HepG2 (cell line): ENCODE data around the gene ZFYVE28. TPM values are rescaled to one million over a fixed set of nuclear protein-coding genes. Genes with fewer than 3 reads are reported as not detected.

Experiments used
- CEBPB ChIP-seq: IDR thresholded peaks from 2 replicates; pipeline ENCODE4 v1.6.1; 2011; ENCODE audit warnings: low read depth, low read length, improper control_type of control experiment, borderline replicate concordance
- CREB1 ChIP-seq, 2 experiments: fragments of 450-650 bp in 1 of 2; IDR thresholded peaks; 2 replicates each; pipeline ENCODE4 v1.6.1; 2016 to 2017; ENCODE audit warnings: control low read depth in 1 of 2, mild to moderate bottlenecking in 1 of 2, missing compliant biosample characterization in 1 of 2, missing genetic modification characterization in 1 of 2
- HDAC6 ChIP-seq: fragments of 200-600 bp; sonication (generic); IDR thresholded peaks from 2 replicates; pipeline ENCODE4 v1.7.0; 2017; ENCODE audit warnings: mild to moderate bottlenecking, antibody characterized with exemption, low read length, low read depth
- HNF4G ChIP-seq, 2 experiments: sonication (generic) in 1 of 2; formaldehyde crosslinking in 1 of 2; IDR thresholded peaks; 2 replicates each; pipeline versions ENCODE4 v1.4.0 to v1.6.1; 2011 to 2020; ENCODE audit warnings: borderline replicate concordance in 2 of 2, low read depth in 2 of 2, mild to moderate bottlenecking in 2 of 2, low read length in 1 of 2, missing genetic modification reagents in 1 of 2, moderate library complexity in 1 of 2
- ISL2 ChIP-seq: sonication (generic); formaldehyde crosslinking; IDR thresholded peaks from 2 replicates; pipeline ENCODE4 v1.5.0; 2020; ENCODE audit warnings: missing genetic modification reagents
- MAZ ChIP-seq, 2 experiments: sonication (generic) in 1 of 2; formaldehyde crosslinking in 1 of 2; IDR thresholded peaks; 2 replicates each; pipeline versions ENCODE4 v1.5.0 to v1.6.1; 2012 to 2020; ENCODE audit warnings: low read depth in 2 of 2, mild to moderate bottlenecking in 2 of 2, borderline replicate concordance in 1 of 2, improper control_type of control experiment in 1 of 2, low read length in 1 of 2, missing genetic modification reagents in 1 of 2, moderate library complexity in 1 of 2
- NBN ChIP-seq: fragments of 450-650 bp; conservative IDR thresholded peaks from 2 replicates; pipeline ENCODE4 v1.6.1; 2017
- NR1H2 ChIP-seq: sonication (generic); formaldehyde crosslinking; IDR thresholded peaks from 2 replicates; pipeline ENCODE4 v1.8.1; 2022; ENCODE audit warnings: low read depth, missing genetic modification reagents, borderline replicate concordance
- PAWR ChIP-seq: sonication (generic); formaldehyde crosslinking; IDR thresholded peaks from 2 replicates; pipeline ENCODE4 v1.4.0; 2020; ENCODE audit warnings: missing genetic modification reagents, mild to moderate bottlenecking, borderline replicate concordance
- POGZ ChIP-seq: sonication (generic); formaldehyde crosslinking; IDR thresholded peaks from 2 replicates; pipeline ENCODE4 v1.4.0; 2020; ENCODE audit warnings: mild to moderate bottlenecking, missing genetic modification reagents
- SAP130 ChIP-seq: IDR thresholded peaks from 2 replicates; pipeline ENCODE4 v1.6.1; 2016; ENCODE audit warnings: low read depth
- SMARCC2 ChIP-seq: fragments of 450-650 bp; IDR thresholded peaks from 2 replicates; pipeline ENCODE4 v1.6.1; 2017; ENCODE audit warnings: antibody characterized with exemption, mild to moderate bottlenecking
- TP53 ChIP-seq: sonication (generic); formaldehyde crosslinking; conservative IDR thresholded peaks from 2 replicates; pipeline ENCODE4 v1.4.0; 2020; ENCODE audit warnings: missing genetic modification reagents
- ZBTB34 ChIP-seq: sonication (generic); formaldehyde crosslinking; IDR thresholded peaks from 2 replicates; pipeline ENCODE4 v1.8.0; 2022; ENCODE audit warnings: mild to moderate bottlenecking, missing genetic modification reagents
- ZNF10 ChIP-seq: sonication (generic); formaldehyde crosslinking; IDR thresholded peaks from 2 replicates; pipeline ENCODE4 v1.4.0; 2020; ENCODE audit warnings: mild to moderate bottlenecking, low read depth, missing genetic modification reagents, borderline replicate concordance
- ZNF142 ChIP-seq: sonication (generic); formaldehyde crosslinking; IDR thresholded peaks from 2 replicates; pipeline ENCODE4 v1.4.0; 2020; ENCODE audit warnings: missing genetic modification reagents
- ZNF160 ChIP-seq: sonication (generic); formaldehyde crosslinking; IDR thresholded peaks from 2 replicates; pipeline ENCODE4 v1.8.0; 2022; ENCODE audit warnings: mild to moderate bottlenecking, inconsistent platforms, missing genetic modification reagents
- ZNF3 ChIP-seq: IDR thresholded peaks from 2 replicates; pipeline ENCODE4 v1.7.0; 2017; ENCODE audit warnings: inconsistent platforms
- ZNF614 ChIP-seq: IDR thresholded peaks from 2 replicates; pipeline ENCODE4 v1.6.1; 2018; ENCODE audit warnings: missing biosample characterization, missing genetic modification reagents, inconsistent platforms, borderline replicate concordance
- ZNF660 ChIP-seq: sonication (generic); formaldehyde crosslinking; IDR thresholded peaks from 2 replicates; pipeline ENCODE4 v1.5.1; 2020; ENCODE audit warnings: mild to moderate bottlenecking, low read depth, missing genetic modification reagents, borderline replicate concordance
- ZNF7 ChIP-seq: IDR thresholded peaks from 2 replicates; pipeline ENCODE4 v1.6.1; 2016; ENCODE audit warnings: missing biosample characterization, missing genetic modification reagents
- ZNF780A ChIP-seq: sonication (generic); formaldehyde crosslinking; IDR thresholded peaks from 2 replicates; pipeline ENCODE4 v1.8.0; 2022; ENCODE audit warnings: mild to moderate bottlenecking, missing genetic modification reagents, moderate library complexity
- polyA plus RNA-seq, 8 experiments: library from polyadenylated mRNA; depleted of rRNA in 3 of 8; stranded (reverse) in 7 of 8; unstranded in 1 of 8; fragments of >200 nt; fragmentation: Illumina TruSeq in 4 of 8; extraction: Trizol in 4 of 8; gene quantifications; 2 replicates each; pipeline versions ENCODE4 v1.2.1 to v1.2.3, GENCODE V29; 2011 to 2016; ENCODE audit warnings: low read depth in 4 of 8, missing spikeins in 1 of 8, mixed read lengths in 1 of 8; ENCODE audit not compliant: insufficient read depth in 1 of 8
- total RNA-seq, 5 experiments: library from RNA; depleted of rRNA; stranded (reverse); fragments of >200 nt; fragmentation: Illumina TruSeq; extraction: Trizol; gene quantifications; 2 replicates each; pipeline ENCODE4 v1.2.3, GENCODE V29; 2016; ENCODE audit warnings: low read depth in 1 of 5

Gene ZFYVE28
- total and polyA plus RNA-seq, 2 of the 13 experiments (the other 11 are each of a cell fraction or from before 2014, with no cell fraction given) = 0.12 to 0.22 TPM

DNA sequence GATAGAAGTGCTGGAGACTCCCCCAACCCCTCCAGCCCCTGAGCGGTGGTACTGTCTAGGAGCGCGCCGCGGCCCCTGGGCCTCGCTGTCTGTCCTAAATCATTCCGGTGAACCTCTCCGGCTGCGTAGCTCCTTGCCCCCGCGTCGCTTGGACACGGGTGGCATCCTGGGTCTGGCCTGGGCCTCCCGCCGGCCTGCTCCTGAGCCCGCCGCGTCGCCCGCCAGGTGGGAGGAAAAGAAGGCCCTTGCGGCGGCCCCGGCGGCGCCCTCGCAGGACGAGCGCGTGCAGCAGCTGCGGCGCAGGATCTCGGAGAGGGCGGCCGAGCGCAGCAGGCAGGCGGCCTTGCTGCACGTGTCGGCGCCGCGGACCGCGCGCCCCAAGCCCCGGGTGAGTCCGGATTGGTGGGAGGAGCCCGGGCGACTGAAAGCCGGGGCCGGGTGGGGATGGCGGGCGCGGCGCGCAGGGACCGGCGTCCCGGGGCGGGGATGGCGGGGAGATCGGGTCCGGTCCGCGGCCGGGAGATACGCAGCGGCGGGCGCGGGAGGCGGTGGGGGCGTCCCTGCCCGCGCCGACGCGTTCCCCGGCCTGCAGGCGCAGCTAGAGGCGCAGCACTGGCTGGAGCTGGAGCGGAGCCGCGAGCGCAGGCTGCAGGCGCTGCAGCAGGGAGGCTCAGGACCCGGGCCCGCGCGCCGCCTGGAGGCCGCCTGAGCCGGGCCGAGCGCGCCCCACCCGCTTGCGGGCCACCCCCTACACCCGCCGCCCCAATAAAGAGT lies 44.0 kb upstream of the ZFYVE28 start (continued):
- TF ChIP-seq NR1H2 (CRISPR knock-in tag) (0 out of 2 replicates have a peak, but pooled peaks have one; percentile 38), SAP130 (no peak; the same call in 1 of the 2 replicates), ZNF614 (CRISPR knock-in tag) (no peak), ISL2 (0 out of 2 replicates have a peak, but pooled peaks have one; percentile 20), PAWR (CRISPR knock-in tag) (no peak), CEBPB (no peak), POGZ (CRISPR knock-in tag) (no peak), ZBTB34 (CRISPR knock-in tag) (no peak), ZNF780A (CRISPR knock-in tag) (peak; percentile 67; the same call in 1 of the 2 replicates), HNF4G (IDR thresholded peaks at IDR 0.05; ENCODE audit: borderline replicate concordance, low read depth, low read length) (no peak), HNF4G (CRISPR knock-in tag; IDR thresholded peaks at IDR 0.05; ENCODE audit: borderline replicate concordance, low read depth) (no peak), HDAC6 (no peak), SMARCC2 (no peak), ZNF142 (CRISPR knock-in tag) (peak; percentile 93), ZNF3 (CRISPR knock-in tag) (no peak), MAZ (IDR thresholded peaks at IDR 0.05; ENCODE audit: borderline replicate concordance, low read depth, low read length) (no peak), MAZ (CRISPR knock-in tag; IDR thresholded peaks at IDR 0.05; ENCODE audit: low read depth) (0 out of 2 replicates have a peak, but pooled peaks have one; percentile 56), CREB1 (IDR thresholded peaks at IDR 0.05) (no peak), CREB1 (CRISPR knock-in tag; IDR thresholded peaks at IDR 0.05) (no peak), ZNF660 (no peak), ZNF7 (CRISPR knock-in tag) (no peak), NBN (no peak), ZNF160 (CRISPR knock-in tag) (peak; percentile 42; the same call in 1 of the 2 replicates), ZNF10 (CRISPR knock-in tag) (no peak), TP53 (CRISPR knock-in tag) (no peak)
